Measurements from ENCODE around the gene DHRS12. TPM values are rescaled to one million over a fixed set of nuclear protein-coding genes. Genes with fewer than 3 reads are reported as not detected.
A peak's percentile ranks its signal among the peaks of the same experiment; 100 is the strongest.

Gene DHRS12
- total and polyA plus RNA-seq, 2 experiments from 2014 or later, result 5.5 to 15.7 TPM

DNA sequence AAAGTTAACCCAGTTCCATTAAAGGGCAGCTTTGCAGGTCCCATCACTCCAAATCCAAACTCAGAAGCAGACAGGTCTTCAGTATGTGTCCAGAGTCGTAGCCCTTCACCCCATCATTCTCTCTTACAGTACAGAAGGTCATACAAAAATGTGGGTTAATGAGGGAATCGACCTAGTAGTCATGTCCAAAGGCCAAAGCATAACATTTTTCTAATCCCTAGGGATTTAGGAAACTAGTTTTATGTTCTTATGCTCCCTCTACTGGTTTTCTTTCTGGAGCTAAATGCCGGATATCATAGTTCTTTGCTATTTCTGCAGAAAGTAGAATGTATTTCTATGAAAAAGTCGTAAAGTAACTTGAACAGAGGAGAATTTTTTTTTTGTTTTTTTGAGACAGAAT lies 72.2 kb downstream of the DHRS12 start:
- no peaks in the 10 kb centered on the region for H3K4me1 ChIP-seq (ENCODE audit: low read depth)
- TF ChIP-seq, protein P1, sequence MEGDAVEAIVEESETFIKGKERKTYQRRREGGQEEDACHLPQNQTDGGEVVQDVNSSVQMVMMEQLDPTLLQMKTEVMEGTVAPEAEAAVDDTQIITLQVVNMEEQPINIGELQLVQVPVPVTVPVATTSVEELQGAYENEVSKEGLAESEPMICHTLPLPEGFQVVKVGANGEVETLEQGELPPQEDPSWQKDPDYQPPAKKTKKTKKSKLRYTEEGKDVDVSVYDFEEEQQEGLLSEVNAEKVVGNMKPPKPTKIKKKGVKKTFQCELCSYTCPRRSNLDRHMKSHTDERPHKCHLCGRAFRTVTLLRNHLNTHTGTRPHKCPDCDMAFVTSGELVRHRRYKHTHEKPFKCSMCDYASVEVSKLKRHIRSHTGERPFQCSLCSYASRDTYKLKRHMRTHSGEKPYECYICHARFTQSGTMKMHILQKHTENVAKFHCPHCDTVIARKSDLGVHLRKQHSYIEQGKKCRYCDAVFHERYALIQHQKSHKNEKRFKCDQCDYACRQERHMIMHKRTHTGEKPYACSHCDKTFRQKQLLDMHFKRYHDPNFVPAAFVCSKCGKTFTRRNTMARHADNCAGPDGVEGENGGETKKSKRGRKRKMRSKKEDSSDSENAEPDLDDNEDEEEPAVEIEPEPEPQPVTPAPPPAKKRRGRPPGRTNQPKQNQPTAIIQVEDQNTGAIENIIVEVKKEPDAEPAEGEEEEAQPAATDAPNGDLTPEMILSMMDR (IDR thresholded peaks at IDR 0.05; ENCODE audit: low read depth, low read length), result peak; percentile 59
- no peak overlapping the region for H3K4me3 ChIP-seq
- no peaks in the 10 kb centered on the region for H3K27me3 ChIP-seq
- peaks cover 4% of the 10 kb centered on the region for H3K36me3 ChIP-seq
- no peaks in the 10 kb centered on the region for H3K9me3 ChIP-seq (ENCODE audit: low read depth)
- peak in 1 of 2 donors; percentile 82 for DNase-seq (ENCODE audit: low read depth in 1 of 2, low spot score in 1 of 2)
- no peak overlapping the region for H3K27ac ChIP-seq

DNA sequence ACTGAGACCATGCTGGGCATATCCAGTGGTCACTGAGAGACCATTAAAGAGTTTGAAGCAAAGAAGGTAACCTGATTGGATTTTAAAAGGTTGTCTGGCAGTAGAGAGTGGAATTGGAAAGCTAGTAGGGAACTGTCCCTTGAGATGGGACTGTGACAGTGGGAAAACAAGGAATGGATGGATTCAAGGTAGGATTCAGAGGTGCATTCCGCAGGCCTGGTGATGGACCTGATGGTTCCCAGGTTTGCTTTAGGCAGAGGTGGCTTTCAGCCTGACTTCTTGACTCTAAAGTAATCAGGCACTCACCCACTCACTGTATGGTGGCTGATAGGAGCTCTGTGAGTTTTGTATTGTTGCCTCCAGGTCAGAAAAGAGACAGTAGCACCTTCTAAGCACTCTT lies 73.0 kb downstream of the DHRS12 start:
- Histone ChIP-seq H3K9me3 (ENCODE audit: low read depth) (no peaks in the 10 kb centered on the region), H3K27me3 (no peaks in the 10 kb centered on the region), H3K4me3 (no peak overlapping the region), H3K27ac (no peak overlapping the region), H3K4me1 (ENCODE audit: low read depth) (no peaks in the 10 kb centered on the region), H3K36me3 (peaks cover 4% of the 10 kb centered on the region)
- no peak for DNase-seq (ENCODE audit: low read depth in 1 of 2, low spot score in 1 of 2)
- TF ChIP-seq, protein P1 (IDR thresholded peaks at IDR 0.05; ENCODE audit: low read depth, low read length), result no peak

DNA sequence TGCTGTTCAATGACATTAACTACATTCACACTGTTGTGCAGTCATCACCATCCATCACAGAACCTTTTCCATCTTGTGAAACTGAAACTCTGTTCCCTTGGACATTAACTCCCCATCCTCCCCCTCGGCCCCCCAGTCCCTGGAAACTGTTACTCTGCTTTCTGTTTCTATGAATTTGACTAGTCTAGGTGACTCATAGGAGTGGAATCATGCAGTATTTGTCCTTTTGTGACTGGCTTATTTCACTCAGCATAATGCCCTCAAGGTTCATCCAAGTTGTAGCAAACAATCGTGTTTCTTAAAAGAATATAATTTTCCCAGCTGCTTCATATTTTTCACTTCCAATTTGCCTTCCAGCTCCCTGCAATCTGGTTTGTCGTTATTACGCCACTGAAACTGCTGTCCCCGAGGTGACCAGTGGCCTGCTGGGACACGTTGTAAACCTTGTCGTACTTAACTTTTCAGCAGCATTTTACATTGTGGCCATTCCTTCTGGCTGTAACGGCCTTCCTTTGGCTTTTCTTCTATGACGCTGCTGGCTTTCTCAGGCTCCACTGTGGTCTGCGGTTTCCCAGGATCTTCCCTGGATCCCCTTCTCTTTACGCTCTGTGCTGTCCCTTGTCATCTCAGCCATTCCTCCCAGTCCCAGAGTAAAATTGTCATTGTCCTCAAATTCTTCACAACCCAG lies 74.0 kb downstream of the DHRS12 start:
- DNase-seq (ENCODE audit: low read depth in 1 of 2, low spot score in 1 of 2), result peak in 1 of 2 donors; percentile 88
- Histone ChIP-seq H3K27me3 (no peaks in the 10 kb centered on the region), H3K36me3 (peaks cover 4% of the 10 kb centered on the region), H3K9me3 (ENCODE audit: low read depth) (no peaks in the 10 kb centered on the region), H3K4me3 (no peak overlapping the region), H3K27ac (no peak overlapping the region), H3K4me1 (ENCODE audit: low read depth) (no peaks in the 10 kb centered on the region)
- TF ChIP-seq, protein P1 (IDR thresholded peaks at IDR 0.05; ENCODE audit: low read depth, low read length), result no peak

DNA sequence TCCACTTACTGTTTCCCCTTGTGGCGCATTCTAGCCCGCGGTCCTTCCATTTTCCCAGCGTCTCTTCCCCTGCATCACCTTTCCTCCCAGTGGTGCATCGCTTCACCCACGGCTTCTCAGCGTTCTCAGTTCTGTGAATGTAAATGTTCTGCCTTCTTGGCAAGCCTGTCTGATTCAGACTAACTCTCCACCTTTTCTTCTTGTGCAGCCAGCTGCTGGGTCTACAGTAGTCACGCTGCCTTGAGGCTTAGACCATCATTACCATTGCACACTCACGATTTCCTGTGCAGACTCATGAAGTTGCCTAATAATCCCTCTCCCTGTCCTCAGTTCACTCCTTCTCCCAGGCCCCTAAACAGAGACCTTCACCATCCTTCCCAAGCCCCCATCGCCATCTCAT lies 75.0 kb downstream of the DHRS12 start:
- no peaks in the 10 kb centered on the region for H3K4me1 ChIP-seq (ENCODE audit: low read depth)
- no peak overlapping the region for H3K4me3 ChIP-seq
- H3K36me3 ChIP-seq, result peaks cover 4% of the 10 kb centered on the region
- no peak overlapping the region for H3K27ac ChIP-seq
- TF ChIP-seq, protein P1 (IDR thresholded peaks at IDR 0.05; ENCODE audit: low read depth, low read length), result peak; percentile 3
- H3K27me3 ChIP-seq, result no peaks in the 10 kb centered on the region
- H3K9me3 ChIP-seq (ENCODE audit: low read depth), result no peaks in the 10 kb centered on the region
- peak in 1 of 2 donors; percentile 91 for DNase-seq (ENCODE audit: low read depth in 1 of 2, low spot score in 1 of 2)

DNA sequence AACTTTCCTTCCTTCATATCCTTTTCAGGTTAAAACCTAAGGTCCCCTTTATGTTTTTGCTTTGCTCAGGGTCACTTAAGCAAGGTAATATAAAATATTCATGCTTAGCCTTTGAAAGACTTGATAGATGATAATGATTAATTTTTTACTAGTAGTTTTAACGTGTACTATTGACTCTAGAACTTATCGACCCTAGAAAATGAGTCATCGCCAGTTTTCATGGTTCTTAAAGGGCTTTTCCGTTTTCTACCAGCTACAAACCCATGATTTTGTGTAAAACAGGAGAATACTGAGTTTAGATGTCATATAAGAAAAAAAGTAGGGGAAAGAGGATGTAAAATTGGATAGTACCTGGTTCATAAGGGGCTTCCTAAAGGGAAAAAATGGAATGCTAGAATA lies 75.7 kb downstream of the DHRS12 start:
- Histone ChIP-seq H3K27me3 (no peaks in the 10 kb centered on the region), H3K27ac (no peak overlapping the region), H3K9me3 (ENCODE audit: low read depth) (no peaks in the 10 kb centered on the region), H3K36me3 (peaks cover 4% of the 10 kb centered on the region), H3K4me3 (no peak overlapping the region), H3K4me1 (ENCODE audit: low read depth) (no peaks in the 10 kb centered on the region)
- TF ChIP-seq, protein P1 (IDR thresholded peaks at IDR 0.05; ENCODE audit: low read depth, low read length), result no peak
- DNase-seq (ENCODE audit: low read depth in 1 of 2, low spot score in 1 of 2), result no peak
